HepG2 (cell line): ENCODE results near the gene ARHGAP22. TPM values are rescaled to one million over a fixed set of nuclear protein-coding genes. Genes with fewer than 3 reads are reported as not detected.

Source experiments
- BRF2 ChIP-seq: sonication (generic); formaldehyde crosslinking; IDR thresholded peaks from 2 replicates; pipeline ENCODE4 v1.8.1; 2022; ENCODE audit warnings: mild to moderate bottlenecking, missing genetic modification reagents
- ERF ChIP-seq: IDR thresholded peaks from 2 replicates; pipeline ENCODE4 v1.6.1; 2018; ENCODE audit warnings: missing biosample characterization, missing genetic modification reagents
- FOSL1 ChIP-seq: sonication (generic); formaldehyde crosslinking; IDR thresholded peaks from 2 replicates; pipeline ENCODE4 v1.9.0; 2021; ENCODE audit warnings: missing genetic modification reagents, borderline replicate concordance
- FOXA3 ChIP-seq: IDR thresholded peaks from 2 replicates; pipeline ENCODE4 v1.6.1; 2016; ENCODE audit warnings: missing genetic modification reagents, missing compliant biosample characterization
- FOXP1 ChIP-seq, 2 experiments: fragments of 450-650 bp in 1 of 2; IDR thresholded peaks; 2 replicates each; pipeline ENCODE4 v1.6.1; 2017 to 2018; ENCODE audit warnings: antibody characterized with exemption in 1 of 2
- IRF1 ChIP-seq: sonication (generic); formaldehyde crosslinking; IDR thresholded peaks from 2 replicates; pipeline ENCODE4 v1.4.0; 2020; ENCODE audit warnings: low read depth, mild to moderate bottlenecking, missing genetic modification reagents
- KLF15 ChIP-seq: sonication (generic); formaldehyde crosslinking; IDR thresholded peaks from 2 replicates; pipeline ENCODE4 v1.8.1; 2023; ENCODE audit warnings: borderline replicate concordance, mild to moderate bottlenecking, inconsistent platforms, missing genetic modification reagents, mixed read lengths
- NFIB ChIP-seq: sonication (generic); formaldehyde crosslinking; IDR thresholded peaks from 2 replicates; pipeline ENCODE4 v1.9.0; 2021; ENCODE audit warnings: missing genetic modification reagents, mild to moderate bottlenecking, borderline replicate concordance
- NR2F6 ChIP-seq, 2 experiments: IDR thresholded peaks; 2 replicates each; pipeline ENCODE4 v1.6.1; 2016; ENCODE audit warnings: antibody characterized with exemption in 1 of 2, mild to moderate bottlenecking in 1 of 2
- PAXIP1 ChIP-seq: sonication (generic); formaldehyde crosslinking; conservative IDR thresholded peaks from 2 replicates; pipeline ENCODE4 v1.4.0; 2020; ENCODE audit warnings: mild to moderate bottlenecking, missing genetic modification reagents, moderate library complexity
- PPARG ChIP-seq: conservative IDR thresholded peaks from 2 replicates; pipeline ENCODE4 v1.6.1; 2016; ENCODE audit warnings: missing biosample characterization, missing genetic modification reagents
- SOX5 ChIP-seq: IDR thresholded peaks from 2 replicates; pipeline ENCODE4 v1.6.1; 2016; ENCODE audit warnings: borderline replicate concordance
- ZBTB46 ChIP-seq: sonication (generic); formaldehyde crosslinking; IDR thresholded peaks from 2 replicates; pipeline ENCODE4 v1.4.0; 2020; ENCODE audit warnings: mild to moderate bottlenecking, missing genetic modification reagents, borderline replicate concordance
- ZFAT ChIP-seq: sonication (generic); formaldehyde crosslinking; conservative IDR thresholded peaks from 2 replicates; pipeline ENCODE4 v1.8.1; 2023; ENCODE audit warnings: missing genetic modification reagents, inconsistent platforms
- ZNF317 ChIP-seq: sonication (generic); formaldehyde crosslinking; IDR thresholded peaks from 2 replicates; pipeline ENCODE4 v1.5.0; 2020; ENCODE audit warnings: mild to moderate bottlenecking, missing genetic modification reagents
- ZNF614 ChIP-seq: IDR thresholded peaks from 2 replicates; pipeline ENCODE4 v1.6.1; 2018; ENCODE audit warnings: missing biosample characterization, missing genetic modification reagents, inconsistent platforms, borderline replicate concordance
- ZNF7 ChIP-seq: IDR thresholded peaks from 2 replicates; pipeline ENCODE4 v1.6.1; 2016; ENCODE audit warnings: missing biosample characterization, missing genetic modification reagents
- polyA plus RNA-seq, 8 experiments: library from polyadenylated mRNA; depleted of rRNA in 3 of 8; stranded (reverse) in 7 of 8; unstranded in 1 of 8; fragments of >200 nt; fragmentation: Illumina TruSeq in 4 of 8; extraction: Trizol in 4 of 8; gene quantifications; 2 replicates each; pipeline versions ENCODE4 v1.2.1 to v1.2.3, GENCODE V29; 2011 to 2016; ENCODE audit warnings: low read depth in 4 of 8, missing spikeins in 1 of 8, mixed read lengths in 1 of 8; ENCODE audit not compliant: insufficient read depth in 1 of 8
- total RNA-seq, 5 experiments: library from RNA; depleted of rRNA; stranded (reverse); fragments of >200 nt; fragmentation: Illumina TruSeq; extraction: Trizol; gene quantifications; 2 replicates each; pipeline ENCODE4 v1.2.3, GENCODE V29; 2016; ENCODE audit warnings: low read depth in 1 of 5

The ARHGAP22 gene
- total and polyA plus RNA-seq, 2 of the 13 experiments (the other 11 are each of a cell fraction or from before 2014, with no cell fraction given): 0.08 to 0.38 TPM

- TF ChIP-seq PAXIP1 (CRISPR knock-in tag): 0 out of 2 replicates have a peak, but pooled peaks have one; percentile 34
- no peak for TF ChIP-seq ZBTB46 (CRISPR knock-in tag)
- TF ChIP-seq FOXP1 (IDR thresholded peaks at IDR 0.05): no peak
- TF ChIP-seq FOXP1 (CRISPR knock-in tag; IDR thresholded peaks at IDR 0.05): peak; percentile 52
- no peak for TF ChIP-seq ZNF317 (CRISPR knock-in tag)
- TF ChIP-seq FOSL1 (CRISPR knock-in tag): no peak
- no peak for TF ChIP-seq ZFAT (CRISPR knock-in tag)
- TF ChIP-seq IRF1 (CRISPR knock-in tag): no peak
- TF ChIP-seq ZNF614 (CRISPR knock-in tag): no peak
- TF ChIP-seq NFIB (CRISPR knock-in tag): no peak
- TF ChIP-seq ZNF7: no peak
- no peak for TF ChIP-seq BRF2
- no peak for TF ChIP-seq ERF (CRISPR knock-in tag)
- peak; percentile 19; the same call in 1 of the 2 replicates for TF ChIP-seq NR2F6 (IDR thresholded peaks at IDR 0.05)
- TF ChIP-seq NR2F6 (CRISPR knock-in tag; IDR thresholded peaks at IDR 0.05): no peak
- peak; percentile 28; the same call in 1 of the 2 replicates for TF ChIP-seq SOX5 (CRISPR knock-in tag)
- TF ChIP-seq KLF15 (CRISPR knock-in tag): no peak
- 0 out of 2 replicates have a peak, but pooled peaks have one; percentile 25 for TF ChIP-seq PPARG (CRISPR knock-in tag)
- 0 out of 2 replicates have a peak, but pooled peaks have one; percentile 19 for TF ChIP-seq FOXA3 (CRISPR knock-in tag)
Observed at GRCh38 chr10:48484911-48485310, 120.0 kb downstream of the ARHGAP22 start (continued).
